ENCODE measurements around the gene NR5A2. TPM values are rescaled to one million over a fixed set of nuclear protein-coding genes. Genes with fewer than 3 reads are reported as not detected.

Gene NR5A2
- total RNA-seq, 4 donors from 2014 or later, result 3.8 to 9.0 (median 4.5) TPM

- Histone ChIP-seq H3K9me3 (no peaks in the 10 kb centered on the region), H3K4me3 (no peak overlapping the region), H3K27ac (no peak overlapping the region), H3K27me3 (no peaks in the 10 kb centered on the region), H3K36me3 (no peaks in the 10 kb centered on the region), H3K4me1 (no peaks in the 10 kb centered on the region)
- 77 to 81% methylated on average over 1 of the region's 1 CpG for WGBS, 2 donors
- no peak for TF ChIP-seq POLR2A (IDR thresholded peaks at IDR 0.05)
- TF ChIP-seq, protein P1, sequence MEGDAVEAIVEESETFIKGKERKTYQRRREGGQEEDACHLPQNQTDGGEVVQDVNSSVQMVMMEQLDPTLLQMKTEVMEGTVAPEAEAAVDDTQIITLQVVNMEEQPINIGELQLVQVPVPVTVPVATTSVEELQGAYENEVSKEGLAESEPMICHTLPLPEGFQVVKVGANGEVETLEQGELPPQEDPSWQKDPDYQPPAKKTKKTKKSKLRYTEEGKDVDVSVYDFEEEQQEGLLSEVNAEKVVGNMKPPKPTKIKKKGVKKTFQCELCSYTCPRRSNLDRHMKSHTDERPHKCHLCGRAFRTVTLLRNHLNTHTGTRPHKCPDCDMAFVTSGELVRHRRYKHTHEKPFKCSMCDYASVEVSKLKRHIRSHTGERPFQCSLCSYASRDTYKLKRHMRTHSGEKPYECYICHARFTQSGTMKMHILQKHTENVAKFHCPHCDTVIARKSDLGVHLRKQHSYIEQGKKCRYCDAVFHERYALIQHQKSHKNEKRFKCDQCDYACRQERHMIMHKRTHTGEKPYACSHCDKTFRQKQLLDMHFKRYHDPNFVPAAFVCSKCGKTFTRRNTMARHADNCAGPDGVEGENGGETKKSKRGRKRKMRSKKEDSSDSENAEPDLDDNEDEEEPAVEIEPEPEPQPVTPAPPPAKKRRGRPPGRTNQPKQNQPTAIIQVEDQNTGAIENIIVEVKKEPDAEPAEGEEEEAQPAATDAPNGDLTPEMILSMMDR (IDR thresholded peaks at IDR 0.05), result no peak
- no peak for TF ChIP-seq EP300 (IDR thresholded peaks at IDR 0.05)
- DNase-seq (ENCODE audit: low spot score in 2 of 2), result no peak
These were observed 103.0 kb downstream of the NR5A2 start for GRCh38 chr1:200130552-200130951.

- no peak overlapping the region for H3K27ac ChIP-seq
- no peak overlapping the region for H3K4me3 ChIP-seq
- no peak for TF ChIP-seq EP300 (IDR thresholded peaks at IDR 0.05)
- no peaks in the 10 kb centered on the region for H3K9me3 ChIP-seq
- WGBS, 2 donors, result 90 to 91% methylated on average over 4 of the region's 4 CpGs
- no peaks in the 10 kb centered on the region for H3K27me3 ChIP-seq
- H3K36me3 ChIP-seq, result no peaks in the 10 kb centered on the region
- DNase-seq (ENCODE audit: low spot score in 2 of 2), result no peak
- no peaks in the 10 kb centered on the region for H3K4me1 ChIP-seq
These were observed 104.1 kb downstream of the NR5A2 start for GRCh38 chr1:200131551-200132125.

- H3K27ac ChIP-seq, result no peak overlapping the region
- no peaks in the 10 kb centered on the region for H3K9me3 ChIP-seq
- no peaks in the 10 kb centered on the region for H3K36me3 ChIP-seq
- no peaks in the 10 kb centered on the region for H3K4me1 ChIP-seq
- TF ChIP-seq, protein P1 (IDR thresholded peaks at IDR 0.05), result no peak
- 82 to 83% methylated on average over 2 of the region's 2 CpGs for WGBS, 2 donors
- no peak for DNase-seq (ENCODE audit: low spot score in 2 of 2)
- no peaks in the 10 kb centered on the region for H3K27me3 ChIP-seq
- H3K4me3 ChIP-seq, result no peak overlapping the region
These were observed 105.6 kb downstream of the NR5A2 start for GRCh38 chr1:200133123-200133522.

- WGBS, 2 donors, result 92 to 95% methylated on average over 2 of the region's 2 CpGs
These were observed 106.6 kb downstream of the NR5A2 start for GRCh38 chr1:200134116-200134515.

DNA sequence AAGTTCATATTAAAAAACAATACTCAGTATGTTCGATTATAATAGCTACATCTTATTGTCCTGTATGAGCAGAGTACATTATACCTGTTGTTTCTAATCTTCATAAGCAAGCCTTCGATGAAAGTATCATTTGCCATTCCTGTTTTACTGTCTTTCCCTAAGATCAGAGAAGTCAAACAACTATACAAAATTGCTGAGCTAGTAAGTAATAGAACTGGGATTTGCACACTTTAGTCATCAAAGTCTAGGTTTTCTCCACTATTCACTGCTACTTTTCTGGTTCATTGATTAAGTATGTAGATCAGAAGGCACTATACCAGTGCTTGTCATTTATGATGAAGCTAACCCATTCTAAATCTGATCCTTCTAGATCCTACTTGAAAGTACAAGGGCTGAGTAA, 108.9 kb downstream of the NR5A2 start:
- Histone ChIP-seq H3K27ac (no peak overlapping the region), H3K36me3 (no peaks in the 10 kb centered on the region), H3K4me1 (no peaks in the 10 kb centered on the region), H3K27me3 (no peaks in the 10 kb centered on the region), H3K9me3 (no peaks in the 10 kb centered on the region), H3K4me3 (no peak overlapping the region)
- 94% methylated on average over 2 of the region's 2 CpGs for WGBS, 2 donors
- no peak for DNase-seq (ENCODE audit: low spot score in 2 of 2)
- TF ChIP-seq EP300 (IDR thresholded peaks at IDR 0.05) (no peak), POLR2A (IDR thresholded peaks at IDR 0.05) (no peak)
- TF ChIP-seq, protein P1 (IDR thresholded peaks at IDR 0.05), result no peak

More at GRCh38 chr1:200134116-200134515, 106.6 kb downstream of the NR5A2 start:
- Histone ChIP-seq H3K9me3 (no peaks in the 10 kb centered on the region), H3K27me3 (no peaks in the 10 kb centered on the region), H3K27ac (no peak overlapping the region), H3K4me1 (no peaks in the 10 kb centered on the region), H3K36me3 (no peaks in the 10 kb centered on the region), H3K4me3 (no peak overlapping the region)
- DNase-seq (ENCODE audit: low spot score in 2 of 2), result no peak
- TF ChIP-seq EP300 (IDR thresholded peaks at IDR 0.05) (no peak), POLR2A (IDR thresholded peaks at IDR 0.05) (no peak)
- TF ChIP-seq, protein P1 (IDR thresholded peaks at IDR 0.05), result no peak
